GM21529 (cell line): Measurements from ENCODE around the gene OPRL1.
A peak's percentile ranks its signal among the peaks of the same experiment; 100 is the strongest.

Experiments used
- ATAC-seq: cut with Tn5 transposase; IDR thresholded peaks from one replicate; pipeline ENCODE4 v1.9.1; 2021; ENCODE audit not compliant: unreplicated experiment

Gene OPRL1

DNA sequence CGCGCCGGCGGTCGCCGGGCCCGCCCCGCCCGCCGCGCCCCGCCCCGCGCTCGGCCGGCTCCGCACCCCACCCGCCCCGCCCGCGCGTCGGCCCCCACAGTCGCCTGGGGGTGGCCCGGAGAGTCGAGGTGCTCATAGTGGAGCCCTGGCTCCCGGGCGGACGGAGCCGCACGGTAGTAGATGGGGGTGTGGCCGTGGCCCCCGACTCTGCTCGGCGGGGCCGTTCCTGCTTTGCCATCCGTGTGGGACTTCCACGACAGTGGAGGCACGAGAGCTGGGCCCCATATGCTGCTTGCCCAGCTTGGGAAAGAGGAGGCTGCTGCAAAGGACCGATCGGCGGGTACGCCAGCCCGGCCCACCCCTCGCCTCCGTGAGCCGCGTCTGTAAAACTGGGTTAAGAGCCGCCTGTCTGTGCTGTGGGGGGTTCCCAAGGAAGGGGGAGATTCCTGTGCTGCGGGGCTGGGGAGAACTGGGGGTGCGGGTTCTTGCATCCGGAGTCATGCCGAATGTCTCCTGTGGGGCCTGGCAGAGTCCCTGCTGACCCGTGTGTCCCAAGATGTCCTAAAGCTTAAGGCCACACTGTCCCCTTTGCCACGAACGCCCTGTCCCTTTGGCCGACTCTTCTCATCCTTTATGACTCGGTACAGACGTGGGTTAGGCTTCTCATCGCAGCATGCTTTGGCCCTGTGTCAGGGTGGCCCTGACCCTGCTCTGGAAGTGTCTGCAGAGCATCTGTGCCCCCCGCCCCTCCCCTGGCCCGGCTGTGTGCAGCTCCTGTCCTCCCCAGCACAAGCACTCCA lies at the start of gene OPRL1:
OPRL1 (plus strand) TSS at position 70 of the 800 bp plus-strand sequence. CDS start 12,639 bp downstream, outside the sequence.
- no peak for ATAC-seq

DNA sequence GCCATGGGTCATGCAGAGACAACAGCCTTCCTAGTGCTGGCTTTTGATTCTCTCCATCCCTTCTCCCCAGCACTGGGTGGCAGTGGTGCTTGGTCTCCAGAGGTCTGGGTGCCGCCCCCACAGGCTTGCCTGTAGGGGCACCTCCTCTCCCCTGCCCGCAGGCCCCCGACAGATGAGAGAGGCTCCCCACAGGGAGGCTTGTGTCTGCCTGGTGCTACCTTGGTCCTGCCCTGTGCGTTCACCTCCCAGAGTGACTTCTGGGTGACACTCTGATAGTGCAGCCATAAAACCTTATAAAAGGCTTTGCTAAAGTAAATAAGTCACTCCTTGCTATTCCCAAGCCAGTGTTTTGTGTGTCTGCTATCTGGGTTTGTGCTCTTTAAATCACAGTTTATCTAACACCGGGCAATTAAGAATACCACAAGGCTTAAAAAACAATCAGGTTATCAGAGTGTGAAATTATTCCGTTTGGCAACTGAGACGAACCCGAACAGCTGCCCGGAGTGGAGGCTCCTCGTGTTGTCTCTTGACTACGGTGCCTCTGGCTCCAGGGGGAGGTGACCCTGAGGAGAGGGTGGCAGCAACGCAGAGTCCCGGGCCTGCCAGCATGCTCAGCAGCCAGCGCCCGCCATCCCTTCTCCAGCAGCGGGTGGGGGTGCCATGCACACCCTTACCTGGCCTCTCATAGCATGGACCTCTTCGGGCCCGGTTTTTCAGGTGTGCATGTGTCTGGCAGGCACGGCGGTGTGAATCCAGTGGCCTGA lies 49.3 kb upstream of the OPRL1 start:
- no peak for ATAC-seq

DNA sequence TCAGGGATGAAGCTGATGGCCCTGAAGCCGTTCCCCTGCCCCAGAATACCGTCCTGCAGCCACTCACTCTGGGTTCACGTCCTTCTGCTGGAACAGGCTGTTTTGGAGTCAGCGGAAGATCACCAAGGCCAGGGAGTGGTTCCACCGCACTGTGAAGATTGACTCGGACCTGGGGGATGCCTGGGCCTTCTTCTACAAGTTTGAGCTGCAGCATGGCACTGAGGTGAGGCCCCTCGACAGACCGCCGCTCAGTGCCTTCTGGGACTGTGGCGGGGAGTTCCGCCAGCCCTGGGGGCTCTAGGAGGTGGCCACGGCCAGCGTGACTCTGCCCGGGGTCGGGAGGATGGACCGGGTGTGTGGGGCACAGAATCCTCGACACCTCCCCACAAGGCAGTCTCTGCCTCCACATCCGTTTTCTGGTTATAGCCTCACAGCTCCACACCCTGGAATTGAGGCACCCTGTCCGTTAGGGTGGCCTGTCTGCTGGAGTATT lies 48.0 kb upstream of the OPRL1 start:
- ATAC-seq = no peak

DNA sequence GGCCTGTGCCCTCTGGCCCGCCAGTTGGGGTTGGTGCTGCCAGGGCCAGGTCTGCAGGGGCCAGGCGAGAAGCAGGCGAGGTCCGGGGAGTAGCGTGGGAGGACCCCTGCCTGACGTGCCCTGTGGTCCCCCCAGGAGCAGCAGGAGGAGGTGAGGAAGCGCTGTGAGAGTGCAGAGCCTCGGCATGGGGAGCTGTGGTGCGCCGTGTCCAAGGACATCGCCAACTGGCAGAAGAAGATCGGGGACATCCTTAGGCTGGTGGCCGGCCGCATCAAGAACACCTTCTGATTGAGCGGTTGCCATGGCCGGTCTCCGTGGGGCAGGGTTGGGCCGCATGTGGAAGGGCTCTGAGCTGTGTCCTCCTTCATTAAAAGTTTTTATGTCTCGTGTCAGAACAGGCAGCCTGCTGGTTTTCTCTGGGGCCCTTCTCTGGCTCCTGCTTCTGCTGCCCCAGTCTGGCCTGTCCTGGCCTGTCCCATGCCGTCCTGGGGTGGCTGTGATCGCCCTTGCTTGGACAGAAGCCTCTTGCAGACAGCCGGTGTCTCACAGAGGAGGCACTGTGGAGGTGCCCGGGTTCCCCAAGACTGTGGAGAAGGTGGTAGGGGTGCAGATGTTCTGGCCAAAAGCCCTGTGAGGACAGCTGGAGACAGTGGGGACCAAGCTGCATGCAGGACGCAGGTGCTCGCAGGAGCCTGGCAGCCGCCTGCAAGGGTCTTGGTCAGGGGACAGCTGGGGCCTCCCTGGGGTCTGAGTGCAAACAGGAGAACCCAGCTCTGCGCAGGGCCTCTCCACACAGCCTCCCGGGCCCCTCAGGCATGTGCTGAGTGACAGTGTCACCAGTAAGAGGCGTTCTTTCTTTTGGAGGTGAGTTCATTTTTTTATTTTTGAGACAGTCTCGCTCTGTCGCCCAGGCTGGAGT lies 46.9 kb upstream of the OPRL1 start:
- no peak for ATAC-seq

DNA sequence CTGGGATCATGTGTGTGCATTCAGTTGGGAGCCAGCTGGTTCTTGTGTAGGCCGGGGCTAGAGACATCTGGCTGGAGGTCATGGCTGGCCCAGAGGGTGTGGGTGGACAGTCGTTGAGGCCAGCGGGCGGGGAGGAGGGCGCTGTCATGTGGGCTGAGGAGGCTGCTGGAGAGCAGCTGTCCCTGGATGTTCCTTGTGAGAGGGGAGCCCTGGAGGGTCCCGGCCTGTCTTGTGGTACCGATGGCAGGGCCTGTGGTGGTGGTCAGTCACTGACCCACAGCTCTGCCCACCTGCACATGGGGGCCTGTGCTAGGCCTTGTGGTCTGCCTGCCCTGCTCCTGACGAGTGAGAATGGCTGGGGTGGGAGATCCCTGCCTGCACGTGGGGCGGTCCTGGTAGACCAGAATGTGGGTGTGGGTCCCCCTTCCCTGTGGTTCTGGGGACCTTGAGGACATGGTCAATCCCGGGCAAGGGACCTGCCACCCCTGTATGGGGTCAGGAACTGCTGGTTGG lies 45.8 kb upstream of the OPRL1 start:
- ATAC-seq = no peak

DNA sequence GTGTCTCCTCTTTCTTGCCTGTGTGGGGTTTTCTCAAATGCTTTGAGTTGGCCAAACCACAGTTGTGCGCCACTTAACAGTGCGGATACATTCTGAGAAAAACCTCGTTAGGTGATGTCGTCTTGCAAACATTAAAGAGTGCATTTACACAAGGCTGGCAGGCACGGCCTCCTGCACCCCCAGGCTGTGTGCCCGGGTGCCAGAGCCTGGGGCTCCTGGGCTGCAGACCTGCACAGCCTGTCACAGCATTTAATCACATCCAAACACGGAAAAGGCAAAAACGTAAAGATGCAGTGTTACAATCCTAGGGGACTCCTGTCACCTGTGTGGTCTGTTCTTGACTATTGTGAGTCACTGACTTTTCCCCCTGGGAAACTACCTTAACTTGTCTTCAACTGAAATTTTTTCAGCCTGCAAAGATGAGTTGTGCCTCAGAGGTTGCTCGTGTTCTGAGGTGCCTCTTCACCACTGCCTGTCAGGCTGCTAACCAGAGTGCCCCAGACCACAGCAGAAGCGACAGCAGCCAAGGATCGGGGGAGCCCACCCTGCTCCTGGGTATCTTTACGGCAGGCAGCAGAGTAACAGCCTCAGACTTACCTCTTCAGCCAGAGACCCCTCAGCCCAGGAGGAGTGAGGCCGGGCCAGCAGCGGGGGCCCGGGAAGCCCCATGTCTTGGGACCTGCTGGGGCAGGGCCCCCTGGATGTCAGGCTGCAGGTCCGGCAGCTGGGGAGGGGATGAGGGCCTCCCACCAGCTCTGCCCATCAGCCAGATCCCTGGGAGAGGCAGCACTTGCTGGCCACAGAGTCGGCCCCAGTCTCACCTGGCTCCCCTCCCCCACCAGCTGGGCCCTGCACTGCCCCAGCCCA lies 44.6 kb upstream of the OPRL1 start:
- no peak for ATAC-seq

DNA sequence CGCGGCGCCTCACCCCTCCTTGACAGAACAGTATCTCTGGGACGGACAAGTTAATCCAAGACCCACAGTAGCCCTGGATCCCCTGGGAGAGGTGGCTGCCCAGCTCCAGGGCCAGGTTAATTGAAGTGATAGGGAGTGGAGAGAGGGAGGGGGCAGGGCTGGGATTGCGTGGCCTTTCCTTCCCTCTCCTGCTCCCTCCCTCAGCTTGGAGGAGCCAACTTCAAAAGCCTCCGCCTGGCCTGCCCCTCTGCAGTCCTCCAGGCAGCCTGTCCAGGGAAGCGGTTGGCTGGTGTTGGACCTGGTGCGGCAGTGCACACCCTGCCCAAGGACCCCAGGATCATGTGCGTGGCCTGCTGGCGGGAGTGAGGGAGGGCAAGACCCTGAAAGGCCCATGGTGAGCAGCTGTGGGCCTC lies 43.9 kb upstream of the OPRL1 start, which contains the start of gene C20orf204:
C20orf204 (plus strand) TSS at position 250 of the 413 bp plus-strand sequence; CDS start at position 392, 142 bp downstream.
- ATAC-seq = no peak

DNA sequence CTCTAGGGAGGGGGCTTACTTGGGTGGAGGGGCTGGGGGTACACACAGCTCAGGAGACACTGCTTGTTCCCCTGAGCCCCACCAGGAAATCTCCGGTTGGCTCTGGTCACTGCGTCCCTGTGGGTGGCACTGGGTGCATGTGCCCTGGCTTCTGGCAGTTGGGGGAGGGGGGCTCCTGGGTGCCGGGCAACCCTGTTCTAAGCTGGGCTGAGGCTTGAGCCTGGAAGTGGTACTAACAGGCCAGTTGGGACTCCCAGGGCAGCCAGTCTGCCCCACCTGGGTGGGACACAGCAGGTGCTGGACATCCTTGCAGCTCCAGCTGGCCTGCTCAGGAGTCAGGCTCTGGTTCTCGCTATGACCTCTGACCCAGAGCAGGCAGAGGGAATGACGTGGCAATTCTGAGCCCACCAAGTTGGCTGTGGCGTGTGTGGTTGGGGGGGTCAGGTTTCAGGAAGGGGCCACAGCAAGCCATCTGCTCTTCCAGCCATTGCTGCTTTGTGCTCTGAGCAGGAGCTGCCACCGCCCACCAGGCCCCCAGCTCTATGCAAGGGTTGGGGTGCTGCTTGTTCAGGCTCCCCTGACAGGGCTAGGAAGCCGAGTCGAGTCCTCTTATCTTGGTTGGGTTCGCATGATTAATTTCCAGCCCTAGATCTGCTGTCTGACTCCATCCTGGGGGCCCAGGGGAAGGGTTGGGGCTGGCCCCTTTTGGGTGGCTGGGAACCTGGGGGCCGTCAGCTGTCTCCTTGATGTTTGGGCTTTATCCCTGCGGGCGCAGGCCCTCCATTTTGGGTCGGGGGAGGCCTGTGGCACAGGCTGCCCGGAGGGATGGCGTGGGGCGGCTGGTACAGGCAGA lies 43.3 kb upstream of the OPRL1 start:
- no peak for ATAC-seq

DNA sequence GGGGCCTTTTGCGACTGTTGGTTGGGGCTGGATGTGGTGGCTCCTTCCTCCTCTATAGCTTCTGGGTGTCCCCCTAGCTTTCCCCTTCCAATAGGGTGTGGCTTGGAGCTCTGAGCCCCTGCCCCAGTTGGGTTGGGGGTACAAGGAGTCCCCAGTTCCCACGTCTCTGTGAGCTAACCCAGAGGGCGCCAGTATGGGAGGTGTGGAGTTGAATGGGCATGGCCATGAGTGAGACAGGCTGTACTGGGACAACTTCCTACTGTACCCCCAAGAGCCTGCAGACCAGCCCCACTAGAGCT lies 42.7 kb upstream of the OPRL1 start:
- ATAC-seq = no peak

DNA sequence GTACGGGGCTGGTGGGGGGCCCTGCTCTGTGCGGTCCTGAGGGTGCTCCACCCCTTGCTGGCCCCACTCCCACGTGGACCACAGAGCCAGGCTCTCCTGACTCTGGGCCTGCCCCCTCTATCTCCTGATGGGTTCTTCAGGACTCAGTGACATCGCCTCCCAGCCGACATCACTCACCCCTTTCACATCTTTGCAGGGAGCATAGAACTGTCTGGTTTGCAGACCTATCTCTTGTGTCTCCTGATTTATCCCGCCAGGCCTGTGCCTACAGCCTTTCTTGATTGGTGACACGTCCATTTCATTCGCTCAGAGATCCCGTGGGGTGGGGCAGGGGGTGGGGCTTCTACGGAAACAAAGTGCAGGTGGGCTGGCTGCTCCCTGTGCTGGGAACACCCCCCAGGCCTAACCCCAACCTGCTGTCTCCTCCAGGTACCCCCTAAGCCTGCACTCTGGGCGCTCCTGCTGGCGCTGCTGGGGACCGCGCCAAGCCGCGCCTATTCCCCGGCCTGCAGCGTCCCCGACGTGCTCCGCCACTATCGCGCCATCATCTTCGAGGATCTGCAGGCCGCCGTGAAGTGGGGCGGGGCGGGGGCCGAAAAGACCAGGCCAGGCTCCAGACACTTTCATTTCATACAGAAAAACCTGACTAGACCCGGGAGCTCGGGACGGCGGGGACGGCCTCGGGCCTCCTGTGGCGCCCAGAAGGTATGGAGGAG lies 42.2 kb upstream of the OPRL1 start:
- no peak for ATAC-seq

DNA sequence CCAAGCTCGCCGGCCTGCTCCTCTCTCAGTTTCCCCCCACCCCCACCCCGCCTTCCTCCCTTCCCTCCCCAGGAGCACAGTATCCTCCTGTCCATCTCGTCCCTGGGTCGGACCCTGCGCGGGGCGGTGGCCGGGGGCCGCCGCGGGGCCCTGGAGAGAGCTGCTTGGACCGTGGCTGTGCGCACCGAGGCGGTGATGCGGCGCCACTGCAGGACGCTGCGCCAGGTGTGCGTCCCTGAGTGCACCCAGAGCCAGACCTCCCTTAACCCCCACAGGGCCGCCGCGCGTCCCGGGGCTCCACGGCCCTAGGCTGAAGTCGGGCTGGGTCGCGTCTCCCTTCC lies 41.7 kb upstream of the OPRL1 start:
- peak; percentile 36 for ATAC-seq

DNA sequence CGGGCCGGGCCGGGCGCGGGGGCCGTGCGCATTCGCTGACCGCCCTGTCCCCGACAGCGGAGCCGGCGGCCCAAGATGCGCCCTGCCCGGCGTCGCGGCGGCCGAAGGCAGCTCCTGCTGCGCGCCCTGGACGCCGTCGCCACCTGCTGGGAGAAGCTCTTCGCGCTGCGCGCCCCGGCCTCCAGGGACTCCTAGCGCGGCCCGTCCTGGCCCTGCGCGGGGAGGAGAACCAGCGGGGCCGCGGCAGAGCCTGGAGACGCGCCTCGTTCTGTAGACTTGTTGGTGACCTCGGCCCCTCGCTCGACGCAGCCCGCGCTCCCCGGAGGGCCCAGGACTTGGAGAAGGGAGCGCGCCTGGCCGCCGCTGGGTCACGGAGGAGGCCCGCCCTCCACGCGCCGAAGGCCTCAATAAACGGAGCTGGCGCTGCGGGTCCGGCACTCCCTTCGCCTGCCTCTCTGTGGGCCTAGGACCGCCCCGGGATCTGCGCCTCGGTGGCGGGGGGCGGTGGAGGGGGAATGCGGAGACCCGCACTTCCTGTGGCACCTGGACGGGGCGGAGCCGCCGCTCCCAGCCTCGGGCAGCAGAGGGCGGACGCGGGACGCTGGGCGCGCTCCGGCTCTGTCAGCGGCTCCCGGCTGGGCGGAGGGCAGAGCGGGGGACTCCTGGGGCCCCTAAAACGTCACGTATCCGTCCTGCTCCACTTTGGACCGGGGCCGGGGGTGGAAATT lies 41.2 kb upstream of the OPRL1 start:
- peak; percentile 48 for ATAC-seq

DNA sequence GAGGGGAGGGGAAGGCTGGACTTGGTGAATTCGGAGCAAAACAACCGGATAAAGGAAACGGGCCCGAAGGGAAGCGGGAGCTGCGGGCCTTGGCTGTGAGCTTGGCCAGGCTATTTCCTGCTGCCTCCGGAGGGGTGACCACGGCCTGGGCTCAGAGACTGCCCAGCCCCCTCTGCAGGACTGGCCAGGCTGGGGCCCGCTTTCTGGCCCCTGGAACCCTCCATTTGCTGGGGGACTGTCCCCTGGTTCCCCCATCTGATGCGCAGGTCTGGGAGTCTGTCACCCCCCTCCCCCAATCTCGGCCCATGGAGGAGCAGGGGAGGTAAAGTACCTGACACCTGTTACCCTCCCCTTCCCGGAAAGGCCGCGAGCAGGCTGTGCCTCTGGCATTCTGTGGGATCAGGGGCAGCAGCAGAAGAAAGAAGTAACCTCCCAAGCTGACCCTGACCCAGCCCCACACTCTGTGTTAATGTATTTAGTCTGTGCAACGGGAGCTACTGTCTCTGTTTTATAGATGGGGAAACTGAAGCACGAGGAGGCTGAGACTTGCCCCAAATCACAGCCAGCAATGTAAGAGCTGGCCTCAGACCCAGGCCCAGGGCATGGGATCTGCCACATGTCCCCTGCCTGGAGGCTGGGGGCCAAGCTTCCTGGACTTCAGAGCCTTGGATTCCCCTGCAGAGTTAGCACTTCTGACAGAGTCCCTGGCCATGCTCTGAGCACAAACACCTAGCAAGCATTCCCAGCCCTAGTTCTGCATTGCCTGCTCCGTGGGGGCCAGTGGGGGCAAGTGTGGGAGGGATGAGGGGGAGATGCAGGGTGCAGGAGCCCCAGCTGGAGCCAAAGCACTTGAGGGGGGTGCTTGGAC lies 40.4 kb upstream of the OPRL1 start:
- ATAC-seq = no peak

DNA sequence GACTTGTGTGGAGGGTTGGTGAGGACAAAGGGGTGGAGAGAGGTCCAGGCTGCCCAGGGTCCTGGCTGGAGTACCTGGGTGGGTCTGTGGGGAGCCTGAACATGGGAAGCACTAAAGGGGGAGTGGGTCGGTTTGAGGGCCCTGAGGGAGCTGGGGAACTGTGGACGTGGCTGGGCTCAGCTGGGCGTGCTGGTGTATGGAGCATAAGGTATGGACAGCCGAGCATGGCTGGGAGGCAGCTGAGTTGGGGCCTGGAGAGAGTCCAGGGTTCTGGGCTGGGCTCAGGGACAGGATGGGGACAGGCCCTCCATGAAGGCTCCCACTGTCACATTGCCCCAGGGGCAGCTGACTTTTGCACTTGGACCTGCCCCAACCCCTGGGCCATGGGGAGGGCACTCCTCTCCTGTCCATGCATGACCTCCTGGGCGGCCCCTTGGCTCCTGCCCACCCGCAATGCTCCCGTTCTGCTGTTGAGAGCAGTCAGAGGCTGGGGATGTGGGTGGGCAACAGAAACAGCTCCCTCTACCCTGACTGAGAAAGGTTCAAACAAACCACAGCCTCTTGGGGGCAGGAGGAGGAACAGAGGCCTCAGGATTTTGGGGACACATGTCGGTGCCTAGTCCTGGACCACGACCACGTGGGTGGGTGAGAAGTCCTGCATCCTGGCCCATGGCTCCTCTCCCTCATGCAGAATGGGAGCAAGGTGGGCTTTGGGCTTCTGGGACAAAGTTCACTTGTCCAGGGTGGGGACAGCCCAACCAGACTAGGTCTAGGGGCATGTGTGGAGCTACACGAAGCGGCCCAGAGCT lies 39.4 kb upstream of the OPRL1 start:
- no peak for ATAC-seq

DNA sequence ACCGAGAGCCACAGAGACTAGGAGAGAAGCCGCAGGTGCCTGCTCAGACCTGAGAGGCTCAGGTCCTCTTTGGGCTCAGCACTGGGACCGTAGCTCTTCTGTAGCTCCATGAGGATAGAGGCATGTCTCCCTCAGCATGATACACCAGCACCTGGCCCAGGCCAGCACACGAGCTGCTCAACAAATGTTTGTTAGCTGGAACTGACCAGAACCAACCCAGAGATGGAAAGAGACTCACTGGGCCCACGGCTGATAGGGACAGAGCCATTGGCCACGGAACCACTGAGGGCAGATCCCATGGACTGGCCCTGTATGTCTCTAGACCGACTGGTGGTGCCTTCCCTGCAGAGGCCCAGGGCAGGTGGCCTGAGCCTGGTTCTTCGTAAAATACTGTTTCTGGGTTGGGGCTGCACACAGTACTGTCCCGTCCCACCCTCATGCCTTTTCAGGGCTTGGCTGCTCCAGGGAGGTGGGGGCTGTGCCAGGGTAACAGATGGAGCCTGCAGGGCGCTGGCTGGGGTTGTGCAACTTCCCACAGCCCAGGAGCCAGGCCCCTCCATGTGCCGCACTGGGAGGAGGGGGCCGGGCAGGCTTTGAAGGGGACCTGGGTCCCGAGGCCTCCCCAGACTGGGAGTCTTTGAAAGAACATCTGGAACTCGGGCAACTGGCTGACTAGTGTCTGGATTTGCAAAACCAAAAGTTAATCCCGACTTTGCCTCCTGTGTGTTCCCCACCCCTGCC lies 38.7 kb upstream of the OPRL1 start:
- ATAC-seq = no peak

DNA sequence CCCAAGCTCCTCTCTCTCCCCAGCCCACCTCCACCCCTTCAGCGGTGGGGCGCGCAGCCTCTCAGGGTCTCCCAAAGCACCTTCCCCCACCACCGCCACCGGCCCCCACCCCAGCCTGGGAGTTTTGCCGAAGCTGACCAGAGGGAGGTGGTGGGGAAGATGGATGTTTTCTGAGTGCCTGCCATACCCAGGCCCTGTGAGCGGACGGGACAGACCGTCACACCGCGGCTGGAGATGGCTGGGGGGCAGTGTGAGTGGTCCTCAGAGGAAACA lies 38.2 kb upstream of the OPRL1 start:
- no peak for ATAC-seq
